ENCODE data around the gene INCENP.

- TF ChIP-seq CTCF (IDR thresholded peaks at IDR 0.05) (peak in 2 of 5 experiments; percentile 13 to 35), EP300 (IDR thresholded peaks at IDR 0.05) (peak in 1 of 2 donors; percentile 83)
Observed at GRCh38 chr11:62123669-62124185, at the start of gene INCENP.
